Measurements from ENCODE around the gene RHEX.

RHEX gene

DNA sequence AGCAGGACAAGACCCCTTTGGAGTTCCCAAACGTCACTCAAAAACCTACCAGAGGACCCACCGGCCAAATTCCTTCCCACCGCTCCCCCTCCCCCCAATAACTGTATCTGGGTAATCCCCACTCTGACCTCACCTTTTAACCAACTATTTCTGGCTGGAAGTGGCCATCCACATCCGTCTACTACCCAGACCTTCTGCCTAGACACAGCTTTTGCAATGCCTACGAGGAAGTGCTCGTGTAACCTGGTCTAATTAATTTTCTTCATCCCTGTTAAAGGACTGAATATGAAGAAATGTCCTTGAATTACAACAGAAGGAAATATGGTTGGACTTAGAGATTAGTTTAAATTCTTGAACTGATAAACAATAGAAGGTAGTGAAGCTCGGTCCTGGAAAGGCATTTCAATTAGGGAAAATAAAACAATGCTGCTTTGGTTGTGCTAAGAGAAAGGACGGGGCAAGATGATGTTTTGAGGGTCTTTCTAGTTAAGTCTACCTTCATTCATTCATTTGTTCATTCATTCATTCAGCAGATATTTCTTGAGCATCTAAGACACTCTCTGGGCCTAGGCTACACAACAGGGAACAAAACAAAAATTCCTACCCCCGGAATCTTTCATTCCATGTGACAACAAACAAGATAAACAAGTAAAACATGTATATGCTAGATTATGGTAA, 45.4 kb downstream of the RHEX start:
- DNase-seq: no peak

DNA sequence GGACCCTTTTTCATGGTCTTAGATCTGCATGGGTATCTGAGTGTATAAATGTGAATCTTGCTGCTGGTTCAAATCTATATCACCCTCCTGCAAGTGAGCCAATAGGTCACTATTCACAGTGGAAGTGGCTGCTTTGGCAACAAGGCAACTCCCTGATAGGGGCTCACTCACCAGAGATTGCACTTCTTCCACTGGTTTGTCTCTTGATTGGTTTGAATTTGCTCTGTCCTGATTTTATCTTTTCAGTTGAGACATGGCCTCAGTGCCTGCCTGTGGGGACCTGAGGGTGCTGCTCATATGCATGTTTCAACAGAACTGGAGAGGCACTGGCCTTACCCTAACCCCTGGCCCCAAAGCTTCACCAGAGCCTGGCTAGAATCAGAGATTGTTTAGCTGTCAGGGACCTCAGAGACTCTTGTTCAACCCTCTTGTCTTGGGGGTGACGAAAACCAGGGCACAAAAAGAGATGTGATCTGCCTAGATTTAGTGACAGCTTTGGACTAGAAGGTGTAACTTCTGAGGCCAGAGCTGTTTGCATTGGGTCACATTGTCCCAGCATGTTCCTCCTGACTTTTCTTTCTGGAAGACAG, 47.3 kb downstream of the RHEX start:
- DNase-seq: no peak

DNA sequence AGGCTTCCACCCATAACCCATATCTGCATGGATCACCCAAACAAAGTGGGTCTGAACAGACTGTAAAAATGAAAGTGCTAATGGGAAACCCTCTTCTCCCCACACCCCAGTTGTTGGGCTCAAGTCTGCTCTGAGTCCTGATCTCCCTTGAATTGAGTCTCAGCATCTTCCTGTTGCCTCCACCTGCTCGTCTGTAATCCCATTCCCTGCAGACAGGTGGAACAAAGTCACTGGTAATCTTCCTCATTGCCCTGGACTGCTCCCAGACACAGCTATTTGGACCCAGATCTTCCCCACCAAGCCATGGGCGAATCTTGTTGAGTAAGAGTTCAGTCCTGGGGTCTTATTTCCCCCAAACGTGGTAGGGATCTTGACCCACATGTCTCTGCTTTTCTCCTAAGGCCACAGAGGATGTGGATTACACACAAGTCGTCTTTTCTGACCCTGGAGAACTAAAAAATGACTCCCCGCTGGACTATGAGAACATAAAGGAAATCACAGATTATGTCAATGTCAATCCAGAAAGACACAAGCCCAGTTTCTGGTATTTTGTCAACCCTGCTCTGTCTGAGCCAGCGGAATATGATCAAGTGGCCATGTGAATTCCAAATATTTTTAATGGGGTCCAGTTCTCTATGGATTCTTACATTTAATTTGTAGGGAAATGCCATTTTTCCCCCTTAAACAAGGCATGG, 48.5 kb downstream of the RHEX start:
- no peak for DNase-seq

DNA sequence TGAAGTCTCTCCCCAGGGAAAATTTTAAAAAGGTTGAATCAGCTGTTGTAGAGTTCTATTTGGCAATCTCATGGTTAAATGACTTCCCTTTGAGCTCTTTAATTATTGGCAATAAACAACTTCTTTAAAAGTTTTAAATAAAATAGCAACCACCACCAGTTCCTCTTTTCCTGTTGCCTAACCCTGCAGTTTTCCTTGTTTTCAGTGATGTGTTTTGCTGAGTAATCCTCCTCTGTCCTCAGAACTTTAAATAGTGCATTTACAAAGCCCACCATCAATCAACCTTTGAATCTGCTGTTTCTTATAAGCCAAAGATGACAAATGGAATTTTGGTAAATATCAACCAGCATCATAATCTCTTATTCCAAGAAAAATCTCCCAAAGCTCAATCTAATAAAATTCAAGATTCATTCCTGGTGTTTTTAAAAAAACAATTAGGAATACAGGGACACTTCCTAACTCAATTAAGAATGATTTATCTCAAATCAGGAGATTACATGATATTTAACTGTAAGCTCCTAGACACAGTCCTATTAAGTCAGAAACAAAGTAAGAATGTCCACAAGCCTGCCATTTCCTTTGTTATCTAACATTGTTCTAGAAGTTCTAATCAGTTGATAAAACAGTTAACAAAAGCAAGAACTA, 49.4 kb downstream of the RHEX start:
- DNase-seq: no peak

DNA sequence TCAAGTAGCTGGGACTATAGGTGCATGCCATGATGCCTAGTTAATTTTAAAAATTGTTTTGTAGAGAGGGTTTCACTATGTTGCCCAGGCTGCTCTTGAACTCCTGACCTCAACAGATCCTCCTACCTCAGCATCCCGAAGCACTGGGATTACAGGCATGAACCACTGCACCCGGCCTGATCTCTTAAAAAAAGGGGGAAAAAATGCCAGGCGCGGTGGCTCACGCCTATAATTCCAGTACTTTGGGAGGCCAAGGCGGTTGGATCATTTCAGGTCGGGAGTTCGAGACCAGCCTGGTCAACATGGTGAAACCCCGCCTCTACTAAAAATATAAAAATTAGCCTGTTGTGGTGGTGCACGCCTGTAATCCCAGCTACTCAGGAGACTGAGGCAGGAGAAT, 51.0 kb downstream of the RHEX start:
- no peak for DNase-seq

DNA sequence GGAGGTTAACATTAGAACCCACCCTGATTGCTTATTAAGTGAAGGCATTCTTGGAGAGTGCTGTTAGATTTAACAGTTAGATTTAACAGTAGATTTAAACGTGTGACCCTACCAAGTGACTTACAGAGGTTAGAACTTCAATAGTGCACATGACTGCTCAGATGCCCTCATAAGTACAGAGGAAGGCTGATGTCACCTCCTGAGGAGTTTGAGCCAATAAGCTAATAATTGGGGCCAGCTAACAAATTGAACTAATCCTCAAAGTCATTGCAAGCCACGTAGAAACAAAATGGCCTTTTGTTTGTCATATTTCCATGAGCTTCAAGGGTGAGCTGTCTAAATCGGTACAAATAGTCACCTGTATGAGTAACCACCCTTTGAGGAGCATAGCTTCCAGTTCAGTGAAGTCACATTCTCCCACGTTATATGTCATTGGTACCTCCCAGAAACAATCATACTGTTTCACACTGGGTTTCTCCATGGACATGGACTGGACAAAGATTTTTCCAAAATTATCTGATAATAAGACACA, 52.6 kb downstream of the RHEX start:
- no peak for DNase-seq

DNA sequence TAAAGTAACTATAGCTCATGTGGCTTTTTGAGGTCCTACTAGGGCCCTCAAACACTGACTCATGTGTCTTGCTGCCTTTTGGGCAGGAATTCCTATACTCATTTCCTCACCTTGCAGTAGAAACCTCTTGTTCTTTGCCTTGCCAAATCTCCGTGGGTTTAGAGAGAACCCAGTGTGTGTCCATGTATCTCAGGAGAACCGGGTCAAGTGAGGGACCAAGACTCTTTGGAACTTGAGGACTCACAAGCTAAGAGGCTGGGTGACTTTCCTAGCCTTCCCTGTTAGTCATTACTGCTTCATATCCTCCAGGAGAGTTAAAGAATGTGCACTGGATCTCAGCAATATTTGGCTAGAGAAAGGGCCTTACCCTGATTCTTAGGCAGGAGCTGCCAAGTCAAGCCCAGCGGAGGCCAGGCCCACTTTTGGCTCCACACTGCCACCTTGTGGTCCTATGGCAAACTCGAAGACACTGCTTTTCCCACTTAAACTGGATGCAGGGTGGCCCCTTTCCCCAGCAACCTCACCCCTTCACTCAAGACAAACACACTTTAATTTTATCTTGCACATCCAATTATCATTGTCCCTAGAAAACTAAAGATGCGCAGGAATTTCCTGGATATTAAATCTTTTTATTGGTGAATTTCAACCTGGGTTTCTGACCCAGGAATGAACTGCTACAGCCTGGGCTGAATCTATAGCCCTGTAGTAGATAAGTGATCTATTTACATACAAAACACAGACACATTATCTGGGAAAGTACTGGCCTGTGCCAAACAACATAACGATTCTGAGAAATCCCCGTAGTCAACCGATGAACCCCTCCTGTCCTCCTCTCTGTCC, 53.6 kb downstream of the RHEX start:
- DNase-seq: peak in 1 of 2 experiments; percentile 28

DNA sequence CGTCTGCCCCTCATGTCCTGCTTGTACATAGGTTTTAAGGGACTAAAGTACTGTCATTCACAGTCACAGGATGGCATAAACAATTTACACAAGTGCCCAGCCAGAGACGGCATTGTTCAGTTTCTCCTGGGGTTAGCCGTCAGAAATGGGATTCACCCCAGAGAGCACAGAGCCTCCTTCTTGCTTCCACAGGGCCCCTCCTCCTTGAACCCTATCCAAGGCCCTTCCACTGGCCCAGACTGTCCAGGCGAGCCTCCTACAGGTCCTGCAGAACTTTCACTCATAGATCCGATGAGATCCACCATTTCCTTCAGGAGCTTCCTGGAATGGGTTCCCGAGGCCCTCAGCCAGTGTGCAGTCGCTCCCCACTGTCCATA, 54.2 kb downstream of the RHEX start:
- no peak for DNase-seq

DNA sequence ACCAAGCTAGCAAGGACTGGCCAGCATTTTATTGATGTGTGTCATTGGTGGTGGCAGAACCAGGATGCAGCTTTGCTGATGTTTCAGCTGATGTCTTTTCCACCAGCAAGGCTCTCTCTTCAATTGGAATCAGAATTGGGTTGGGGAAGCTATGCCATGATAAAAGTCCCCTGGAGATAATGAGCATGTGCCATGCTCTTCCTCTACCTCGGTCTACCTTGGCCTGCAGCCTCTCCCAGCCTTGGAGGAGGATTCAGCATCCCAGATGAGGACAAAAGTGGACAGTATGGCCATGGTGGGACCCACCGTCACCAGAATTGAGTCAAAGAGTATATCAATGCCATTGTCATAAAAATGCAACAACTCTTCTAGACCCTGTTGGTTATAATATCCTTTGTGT, 55.7 kb downstream of the RHEX start:
- no peak for DNase-seq

DNA sequence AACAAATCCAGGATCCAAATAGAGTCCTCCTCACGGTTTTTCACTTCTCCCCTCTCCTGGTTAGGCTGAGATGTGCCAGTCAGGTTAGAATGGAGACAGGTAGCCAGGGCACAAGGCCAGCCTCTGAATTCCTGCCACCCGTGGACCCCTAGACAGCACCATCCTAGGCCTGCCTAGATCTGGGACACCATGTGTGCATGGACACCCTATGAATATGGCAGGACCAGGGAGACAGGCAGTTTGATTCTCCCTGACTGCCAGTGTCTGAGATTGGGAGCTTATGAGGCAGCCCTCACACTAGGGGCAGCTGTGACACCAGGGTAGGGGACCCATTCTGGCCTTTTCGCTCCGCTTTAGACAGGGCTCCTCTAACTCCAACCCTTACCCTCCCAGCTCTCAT, 56.7 kb downstream of the RHEX start:
- DNase-seq: no peak

DNA sequence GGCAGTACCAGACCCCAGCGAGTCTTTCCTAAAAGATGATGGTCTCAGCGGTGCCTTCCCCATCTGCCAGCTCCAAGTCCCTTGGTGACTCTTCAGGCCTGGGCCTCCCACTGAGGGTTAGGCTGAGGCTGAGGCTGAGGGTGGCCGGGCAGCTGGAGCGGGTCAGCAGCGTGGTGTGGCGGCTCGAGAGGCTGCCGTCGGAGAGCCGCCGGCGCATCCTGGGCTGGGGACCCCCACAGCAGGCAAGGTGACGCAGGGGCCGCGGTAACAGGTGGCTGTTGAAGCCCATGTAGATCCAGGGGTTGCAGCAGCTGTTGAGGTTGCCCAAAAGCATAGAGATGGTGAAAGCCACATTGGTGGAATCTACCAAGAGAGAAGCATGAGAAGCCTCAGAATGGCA, 57.2 kb downstream of the RHEX start:
- no peak for DNase-seq

DNA sequence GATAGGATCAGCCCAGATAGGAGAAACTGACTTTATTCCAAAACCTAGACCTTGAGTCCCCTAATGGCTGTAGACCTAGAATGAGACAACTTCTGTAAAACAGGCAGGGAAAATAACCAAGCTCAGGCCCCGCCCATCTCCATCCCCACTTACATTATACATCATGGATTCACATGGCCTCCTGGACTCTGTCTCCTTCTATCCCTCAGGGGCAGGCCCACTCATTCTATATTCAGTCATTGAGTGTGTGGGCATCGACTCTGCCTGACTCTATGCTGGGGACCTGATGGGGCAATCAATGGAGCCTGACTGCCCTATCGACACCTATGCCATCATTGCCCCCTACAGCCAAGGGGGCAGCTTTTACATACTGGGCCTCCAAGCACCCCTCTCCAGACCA, 57.8 kb downstream of the RHEX start:
- DNase-seq: no peak

DNA sequence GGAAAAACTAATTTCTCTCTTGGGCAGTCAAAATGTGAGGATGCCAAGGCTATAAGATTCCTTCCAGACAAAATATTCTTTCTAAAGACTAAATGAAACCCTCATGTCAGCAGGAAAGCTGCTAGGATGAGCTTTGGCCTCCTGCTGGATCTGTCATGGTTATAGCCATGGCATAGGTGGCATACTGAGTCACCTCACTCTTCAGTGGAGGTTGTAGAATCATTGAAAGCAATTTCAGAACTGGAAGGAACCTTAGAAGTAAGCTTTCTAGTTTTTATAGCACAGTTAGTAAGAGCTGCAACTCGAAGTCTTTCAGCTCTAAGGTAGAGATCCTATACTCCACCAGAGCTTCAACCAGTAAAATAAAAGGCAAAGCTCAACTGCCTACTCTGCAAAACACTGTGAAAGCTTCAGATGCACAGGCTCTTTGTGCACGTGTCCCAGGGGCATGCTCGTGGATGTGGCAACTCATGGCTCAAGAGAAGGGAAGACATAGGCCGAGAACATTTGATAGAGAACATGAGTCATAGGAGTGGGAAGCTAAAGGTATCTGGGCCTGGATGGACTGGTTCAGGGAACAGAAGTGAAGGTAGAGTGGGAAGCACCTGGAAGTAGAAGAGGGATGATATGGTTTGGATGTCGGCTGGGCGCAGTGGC, 58.4 kb downstream of the RHEX start:
- no peak for DNase-seq

DNA sequence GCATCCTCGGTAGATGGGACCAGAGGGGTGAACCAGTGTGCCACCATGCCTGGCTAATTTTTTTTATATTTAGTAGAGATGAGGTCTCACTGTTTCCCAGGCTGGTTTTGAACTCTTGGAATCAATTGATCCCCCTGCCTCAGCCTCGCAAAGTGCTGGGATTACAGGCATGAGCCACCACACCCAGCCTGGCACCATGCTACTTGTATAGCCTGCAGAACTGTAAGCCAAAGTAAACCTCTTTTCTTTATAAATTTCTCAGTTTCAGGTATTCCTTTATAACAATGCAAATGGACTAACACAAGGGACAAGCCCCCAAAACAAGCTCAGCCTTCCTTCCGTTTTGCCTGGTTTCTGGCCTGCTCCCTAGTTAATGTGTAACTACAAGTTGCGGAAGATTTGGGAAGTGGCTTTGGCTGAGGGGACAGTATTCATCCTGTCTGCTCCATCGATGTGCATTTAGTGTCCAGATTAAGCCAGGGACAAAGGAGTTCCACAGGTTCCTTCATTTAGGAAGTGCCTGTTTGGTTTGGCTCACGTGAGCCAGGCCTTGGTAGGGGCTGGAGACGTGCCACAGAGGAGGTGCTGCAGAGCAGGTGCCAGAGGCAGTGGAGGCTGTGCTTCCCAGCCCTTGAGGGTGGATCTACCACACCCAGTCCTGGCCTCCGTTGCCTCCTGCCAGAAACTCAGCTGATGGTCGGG, 59.8 kb downstream of the RHEX start:
- DNase-seq: no peak

DNA sequence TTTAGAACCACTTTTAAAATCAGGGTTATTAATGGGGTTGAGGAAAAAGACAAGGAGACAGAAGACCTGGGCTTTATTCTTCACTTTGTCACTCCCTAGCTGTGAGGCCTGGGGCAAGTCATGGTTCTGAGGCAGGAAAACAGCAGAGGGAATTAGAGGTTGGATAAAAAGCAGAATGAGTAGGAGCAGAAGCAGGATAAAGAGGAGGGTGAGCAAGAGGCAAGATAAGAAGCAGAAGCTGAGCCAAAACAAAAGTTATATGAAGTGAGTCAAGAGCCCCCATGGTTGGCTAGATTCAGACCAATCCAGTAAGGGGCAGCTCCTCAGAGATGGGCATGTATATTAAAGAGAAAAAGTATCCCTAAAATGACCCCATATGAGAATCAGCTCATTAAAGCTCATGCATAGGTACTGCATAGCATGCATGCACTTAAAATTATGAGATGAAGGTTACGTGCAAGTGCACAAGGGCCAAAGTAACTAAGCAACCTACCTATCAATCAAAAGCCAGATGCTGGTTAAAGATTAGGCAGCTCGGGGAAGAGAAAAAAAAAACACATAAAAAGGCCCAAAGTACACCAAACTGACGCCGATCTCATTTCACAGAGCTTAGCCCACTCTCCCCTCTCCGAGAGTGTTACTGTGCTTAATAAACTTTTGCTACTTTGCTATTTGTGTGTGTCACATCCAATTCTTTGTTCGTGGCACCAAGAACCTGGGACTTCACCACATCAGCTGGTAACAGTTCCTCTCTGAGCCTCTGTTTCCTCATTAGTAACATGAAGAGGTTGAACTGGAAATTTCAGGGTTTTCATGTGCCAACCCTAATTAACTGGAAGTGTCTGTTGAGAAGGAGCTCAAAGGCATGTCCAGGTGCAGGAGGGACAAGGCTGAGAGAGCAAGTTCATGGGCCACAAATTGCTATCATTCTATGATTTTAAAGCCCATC, 62.0 kb downstream of the RHEX start:
- no peak for DNase-seq

DNA sequence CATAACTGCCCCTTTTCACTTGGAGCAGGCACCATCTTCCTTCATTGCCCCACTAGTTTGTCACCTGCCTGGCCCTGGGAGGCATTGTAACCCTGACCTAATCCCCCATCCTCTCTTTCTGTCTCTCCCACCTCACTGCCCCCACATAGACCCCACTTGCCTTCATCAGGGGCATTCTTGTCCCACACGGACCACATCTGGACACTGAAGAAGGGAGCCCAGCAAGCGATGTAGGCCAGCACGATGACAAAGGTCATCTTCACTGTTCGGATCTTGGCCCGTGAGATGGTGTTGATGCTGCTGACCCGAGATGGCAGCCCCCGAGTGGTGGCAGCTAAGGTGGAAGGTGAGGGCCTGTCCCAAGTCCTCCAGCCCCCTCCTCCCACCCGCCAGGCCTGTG, 62.8 kb downstream of the RHEX start:
- DNase-seq: no peak

DNA sequence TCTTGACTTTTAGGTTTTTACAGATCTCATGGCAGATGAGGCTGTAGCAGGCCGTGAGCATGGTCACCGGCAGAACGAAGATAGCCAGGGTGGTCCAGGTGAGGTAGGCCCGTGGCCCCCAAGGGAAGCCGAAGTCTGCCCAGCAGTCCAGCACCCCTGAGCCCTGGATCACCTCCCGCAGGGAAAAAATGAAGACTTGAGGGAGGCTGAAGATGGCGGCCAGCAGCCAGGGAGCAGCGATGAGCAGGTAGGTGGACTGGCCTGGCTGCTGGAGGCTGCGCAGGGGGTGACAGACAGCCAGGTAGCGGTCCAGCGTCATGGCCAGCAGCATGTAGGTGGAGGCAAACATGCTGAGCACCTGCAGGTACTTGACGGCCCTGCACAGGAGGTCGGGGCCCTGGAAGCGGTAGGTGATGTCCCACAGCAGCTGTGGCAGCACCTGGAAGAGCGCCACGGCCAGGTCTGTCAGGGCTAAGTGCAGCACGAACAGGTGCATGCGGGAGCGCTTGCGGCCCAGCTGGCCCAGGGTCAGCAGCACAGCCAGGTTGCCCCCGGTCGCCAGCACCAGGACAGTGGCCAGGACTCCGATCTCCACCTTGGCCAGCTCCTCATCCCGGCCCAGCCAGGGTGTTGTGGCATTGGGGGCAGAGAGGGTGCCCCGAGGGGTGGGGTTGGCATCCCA, 63.4 kb downstream of the RHEX start:
- no peak for DNase-seq

DNA sequence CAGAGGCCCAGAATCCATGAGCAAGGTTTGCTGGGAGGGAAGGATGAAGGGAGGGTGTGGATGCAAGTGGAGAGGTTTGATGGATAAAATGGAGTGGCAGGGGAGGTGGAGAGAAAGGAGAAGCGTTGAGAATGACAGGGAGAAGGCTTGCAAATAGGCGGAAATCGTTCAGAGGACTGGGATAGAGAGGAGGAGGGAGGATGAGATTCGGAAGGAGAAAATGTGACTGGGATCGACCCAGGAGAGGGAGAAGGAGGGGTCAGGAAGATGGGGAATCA, 63.8 kb downstream of the RHEX start:
- no peak for DNase-seq

DNA sequence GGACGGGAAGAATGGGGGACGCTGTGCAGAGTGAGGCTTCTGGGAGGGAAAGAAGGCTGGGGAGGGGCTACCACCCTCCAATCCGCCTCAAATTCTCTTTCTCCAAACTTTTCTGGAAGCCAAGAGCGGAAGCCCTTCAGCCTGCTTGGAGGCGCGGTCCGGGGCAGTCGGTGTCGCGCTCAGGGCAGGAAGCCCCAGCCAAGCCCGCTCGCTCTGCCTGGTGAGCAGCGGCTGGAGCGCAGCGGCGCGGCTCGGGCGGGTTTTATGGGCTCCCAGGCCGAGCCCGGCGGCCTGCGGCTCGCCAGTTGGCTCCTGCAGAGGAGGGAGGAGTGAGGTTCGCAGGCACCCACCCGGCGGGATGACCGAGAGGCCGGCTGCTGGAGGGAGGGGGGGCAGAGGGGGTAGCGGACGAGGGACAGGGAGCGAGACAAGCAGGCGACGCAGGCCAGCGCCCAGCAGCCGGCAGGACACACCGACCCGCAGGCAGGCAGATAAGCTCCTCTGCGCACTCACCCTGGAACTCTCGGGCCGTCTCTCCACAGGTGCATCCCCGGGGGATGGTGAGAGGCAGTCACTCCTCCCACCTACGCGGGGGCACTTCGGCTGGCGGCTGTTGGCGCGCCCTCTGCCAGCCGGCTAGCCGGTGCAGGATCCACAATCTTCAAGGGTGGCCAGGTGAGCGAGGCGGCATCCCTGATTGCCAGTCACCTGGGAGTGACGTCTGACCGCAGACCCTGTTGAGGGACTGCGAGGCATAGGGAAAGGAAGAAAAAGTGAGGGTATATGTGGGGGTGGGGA, 64.4 kb downstream of the RHEX start, which contains the start of gene AVPR1B:
Gene AVPR1B (minus strand): TSS at position 238 of the 798 bp plus-strand sequence. CDS start 498 bp downstream, outside the sequence.
- DNase-seq: no peak

Measured in cerebellar nuclear complex (tissue), 1 donor.